Neural cell (in vitro differentiated cells): Measurements from ENCODE around the gene UPF3A.
"Not testable (repeated sequence)": the region's sequence is repeated elsewhere in the genome, so short reads cannot be mapped to it uniquely, and the experiment has no call there.

Experiments
- CTCF ChIP-seq: fragments of 450-650 bp; IDR thresholded peaks from 2 replicates; pipeline ENCODE4 v1.5.1; 2014; ENCODE audit warnings: antibody characterized with exemption, mild to moderate bottlenecking, moderate library complexity; ENCODE audit not compliant: poor library complexity, severe bottlenecking
- EP300 ChIP-seq: fragments of 450-650 bp; conservative IDR thresholded peaks from 2 replicates; pipeline ENCODE4 v1.6.1; 2014; ENCODE audit warnings: antibody characterized with exemption, mild to moderate bottlenecking, moderate library complexity; ENCODE audit not compliant: poor library complexity, severe bottlenecking
- EZH2 ChIP-seq: fragments of 200-600, 300-800 bp; shearing (Covaris generic), sonication (generic); IDR thresholded peaks from 2 replicates; pipeline ENCODE4 v1.6.1; 2014; ENCODE audit warnings: antibody characterized with exemption, low read length, borderline replicate concordance, mild to moderate bottlenecking; ENCODE audit not compliant: insufficient read depth, poor library complexity, severe bottlenecking
- RAD21 ChIP-seq: fragments of 450-650 bp; conservative IDR thresholded peaks from 2 replicates; pipeline ENCODE4 v1.6.1; 2014; ENCODE audit warnings: antibody characterized with exemption, mild to moderate bottlenecking, moderate library complexity
- SMC3 ChIP-seq: fragments of 450-650 bp; conservative IDR thresholded peaks from 2 replicates; pipeline ENCODE4 v1.6.1; 2014; ENCODE audit warnings: antibody characterized with exemption, mild to moderate bottlenecking, moderate library complexity; ENCODE audit not compliant: poor library complexity
- TAF1 ChIP-seq: IDR thresholded peaks from 2 replicates; pipeline ENCODE4 v1.6.1; 2012; ENCODE audit warnings: low read depth

DNA sequence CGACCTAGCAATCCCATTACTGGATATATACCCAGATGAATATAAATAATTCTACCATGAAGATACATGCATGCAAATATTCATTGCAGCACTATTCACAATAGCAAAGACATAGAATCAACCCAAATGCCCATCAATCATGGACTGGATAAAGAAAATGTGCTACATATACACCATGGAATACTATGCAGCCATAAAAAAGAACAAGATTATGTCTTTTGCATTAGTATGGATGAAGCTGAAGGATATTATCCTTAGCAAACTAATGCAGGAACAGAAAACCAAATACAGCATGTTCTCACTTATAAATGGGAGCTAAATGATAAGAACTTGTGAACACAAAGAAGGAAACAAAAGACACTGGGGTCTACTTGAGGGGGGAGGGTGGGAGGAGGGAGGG, 55.1 kb downstream of the UPF3A start:
- TF ChIP-seq EP300, CTCF, RAD21, SMC3, EZH2, TAF1: not testable (repeated sequence)
